IPS-15b (cell line): ENCODE data around the gene COL17A1.

Source experiments
- H3K27me3 ChIP-seq: one replicate; pipeline ENCODE4 v1.6.1; 2013; ENCODE audit warnings: low read length; ENCODE audit not compliant: control insufficient read depth, insufficient read depth
- H3K36me3 ChIP-seq: one replicate; pipeline ENCODE4 v1.6.1; 2013; ENCODE audit warnings: low read length; ENCODE audit not compliant: control insufficient read depth, insufficient read depth
- H3K4me1 ChIP-seq: one replicate; pipeline ENCODE4 v1.6.1; 2013; ENCODE audit warnings: mild to moderate bottlenecking, low read length; ENCODE audit not compliant: control insufficient read depth, insufficient read depth
- H3K4me3 ChIP-seq: one replicate; pipeline ENCODE4 v1.5.1; 2013; ENCODE audit warnings: low read depth, low read length
- H3K9ac ChIP-seq: one replicate; pipeline ENCODE4 v1.6.1; 2013; ENCODE audit warnings: low read depth, mild to moderate bottlenecking, low read length
- H3K9me3 ChIP-seq: one replicate; pipeline ENCODE4 v1.6.1; 2013; ENCODE audit warnings: mild to moderate bottlenecking, low read length; ENCODE audit not compliant: control insufficient read depth, insufficient read depth

Gene COL17A1

GRCh38 chr10:104085801-104086400 lies at the start of gene COL17A1:
COL17A1 (minus strand) TSS chr10:104085880; CDS start chr10:104080673, 5,207 bp downstream.
- no peaks in the 10 kb centered on the region for H3K9me3 ChIP-seq
- H3K9ac ChIP-seq = no peak within 1 kb of the TSS
- peaks cover 5% of the 10 kb centered on the region for H3K4me1 ChIP-seq
- no peaks in the 10 kb centered on the region for H3K36me3 ChIP-seq
- no peaks in the 10 kb centered on the region for H3K27me3 ChIP-seq
- H3K4me3 ChIP-seq = no peak within 1 kb of the TSS

- H3K9me3 ChIP-seq = no peaks in the 10 kb centered on the region
- H3K27me3 ChIP-seq = no peaks in the 10 kb centered on the region
- H3K36me3 ChIP-seq = no peaks in the 10 kb centered on the region
- no peak overlapping the region for H3K9ac ChIP-seq
- H3K4me3 ChIP-seq = no peak overlapping the region
- H3K4me1 ChIP-seq = no peaks in the 10 kb centered on the region
Observed at GRCh38 chr10:104130041-104130440, 44.4 kb upstream of the COL17A1 start.

- no peak overlapping the region for H3K9ac ChIP-seq
- no peaks in the 10 kb centered on the region for H3K27me3 ChIP-seq
- no peaks in the 10 kb centered on the region for H3K36me3 ChIP-seq
- H3K4me3 ChIP-seq = no peak overlapping the region
- H3K9me3 ChIP-seq = no peaks in the 10 kb centered on the region
- no peaks in the 10 kb centered on the region for H3K4me1 ChIP-seq
Observed at GRCh38 chr10:104128214-104128613, 42.5 kb upstream of the COL17A1 start.

- Histone ChIP-seq H3K4me1 (no peaks in the 10 kb centered on the region), H3K9ac (no peak overlapping the region), H3K36me3 (no peaks in the 10 kb centered on the region), H3K9me3 (no peaks in the 10 kb centered on the region), H3K27me3 (no peaks in the 10 kb centered on the region), H3K4me3 (no peak overlapping the region)
Observed at GRCh38 chr10:104127411-104127810, 41.7 kb upstream of the COL17A1 start.

GRCh38 chr10:104123397-104123796 lies 37.7 kb upstream of the COL17A1 start:
- H3K4me1 ChIP-seq = peaks cover 4% of the 10 kb centered on the region
- H3K4me3 ChIP-seq = no peak overlapping the region
- H3K9ac ChIP-seq = no peak overlapping the region

GRCh38 chr10:104122225-104123107 lies 36.8 kb upstream of the COL17A1 start:
- peaks cover 4% of the 10 kb centered on the region for H3K4me1 ChIP-seq
- no peaks in the 10 kb centered on the region for H3K27me3 ChIP-seq
- peak overlapping the region; percentile 93 for H3K4me3 ChIP-seq
- no peaks in the 10 kb centered on the region for H3K36me3 ChIP-seq
- no peaks in the 10 kb centered on the region for H3K9me3 ChIP-seq
- H3K9ac ChIP-seq = peak overlapping the region; percentile 89

More at GRCh38 chr10:104123397-104123796, 37.7 kb upstream of the COL17A1 start:
- Histone ChIP-seq H3K9me3 (no peaks in the 10 kb centered on the region), H3K27me3 (no peaks in the 10 kb centered on the region), H3K36me3 (no peaks in the 10 kb centered on the region)

DNA sequence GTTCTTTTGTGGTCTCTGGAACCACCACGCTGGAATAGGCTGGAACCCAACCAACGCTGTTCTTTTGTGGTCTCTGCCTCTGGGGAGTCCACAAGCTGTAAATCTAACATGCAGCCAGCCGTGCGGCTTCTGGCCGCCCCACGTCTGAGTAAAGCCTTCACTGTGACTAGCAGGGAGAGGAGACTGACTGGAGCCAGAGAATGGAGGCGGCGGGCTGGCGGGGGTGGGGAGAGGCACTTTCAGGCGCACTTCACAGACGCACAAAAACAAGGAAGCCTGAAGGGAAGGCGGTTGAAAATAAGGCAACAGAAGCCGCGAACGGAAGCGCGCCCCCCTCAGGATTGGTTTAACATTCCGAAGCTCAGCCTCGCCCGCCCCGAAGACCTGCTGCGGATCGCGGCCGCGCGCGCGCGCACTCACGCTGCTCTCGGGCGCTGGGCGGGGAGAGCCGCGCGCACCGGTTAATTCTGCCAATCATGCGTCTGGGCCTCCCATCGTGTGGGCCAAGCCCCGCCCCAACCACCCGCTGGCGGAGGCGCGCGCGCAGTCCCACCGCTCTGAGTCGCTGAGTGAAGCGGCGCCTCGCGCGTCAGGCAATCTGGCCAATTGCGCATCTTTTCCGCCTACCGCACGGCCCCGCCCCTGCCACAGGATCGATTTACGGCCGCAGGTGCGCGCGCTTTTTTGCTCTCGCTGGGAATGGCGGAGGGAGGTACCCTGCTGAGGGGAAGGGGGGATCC lies 36.0 kb upstream of the COL17A1 start, which contains the start of gene SFR1:
Gene SFR1, plus strand, starts transcription at position 687 of the 740 bp plus-strand sequence. Its CDS starts 13 bp downstream, at position 700.
- Histone ChIP-seq H3K27me3 (no peaks in the 10 kb centered on the region), H3K9ac (peak within 1 kb of the TSS; percentile 89), H3K4me1 (peaks cover 4% of the 10 kb centered on the region), H3K4me3 (peak within 1 kb of the TSS; percentile 93), H3K36me3 (no peaks in the 10 kb centered on the region), H3K9me3 (no peaks in the 10 kb centered on the region)

DNA sequence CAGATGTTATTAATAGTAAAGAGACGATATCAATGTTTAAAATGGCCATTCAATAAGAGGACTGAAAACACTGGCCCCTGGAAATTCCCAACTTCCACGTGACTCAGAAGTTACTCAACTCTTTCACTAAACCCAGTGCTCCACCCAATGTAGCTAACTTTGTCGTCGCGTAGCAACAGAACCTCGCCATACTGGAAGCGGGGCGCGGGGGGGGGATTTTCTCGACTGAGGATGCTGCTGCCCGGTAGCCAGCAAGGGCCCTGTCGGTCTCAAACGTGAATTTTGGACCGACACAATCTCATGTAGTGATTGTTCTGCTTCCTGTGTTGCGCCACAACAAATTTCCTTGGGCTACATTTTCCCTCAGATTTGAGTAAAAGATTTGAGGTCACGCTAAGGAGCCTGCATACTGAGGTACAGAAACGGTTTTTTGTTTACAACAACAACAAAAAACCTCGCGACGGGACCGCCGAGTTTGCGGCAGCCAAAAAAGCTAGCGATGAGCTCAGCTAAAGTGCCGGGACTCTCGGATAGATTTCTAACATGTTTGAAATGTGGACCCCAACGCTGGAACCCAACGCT lies 35.3 kb upstream of the COL17A1 start:
- Histone ChIP-seq H3K4me1 (peaks cover 4% of the 10 kb centered on the region), H3K9ac (peak overlapping the region; percentile 84)

GRCh38 chr10:104120512-104120902 lies 34.8 kb upstream of the COL17A1 start:
- no peaks in the 10 kb centered on the region for H3K9me3 ChIP-seq
- no peaks in the 10 kb centered on the region for H3K36me3 ChIP-seq
- H3K4me3 ChIP-seq = peak overlapping the region; percentile 73
- H3K27me3 ChIP-seq = no peaks in the 10 kb centered on the region
- H3K9ac ChIP-seq = peak overlapping the region; percentile 84
- H3K4me1 ChIP-seq = peaks cover 4% of the 10 kb centered on the region

More for the DNA sequence above, 35.3 kb upstream of the COL17A1 start:
- no peaks in the 10 kb centered on the region for H3K36me3 ChIP-seq
- H3K27me3 ChIP-seq = no peaks in the 10 kb centered on the region
- no peaks in the 10 kb centered on the region for H3K9me3 ChIP-seq
- H3K4me3 ChIP-seq = peak overlapping the region; percentile 73

DNA sequence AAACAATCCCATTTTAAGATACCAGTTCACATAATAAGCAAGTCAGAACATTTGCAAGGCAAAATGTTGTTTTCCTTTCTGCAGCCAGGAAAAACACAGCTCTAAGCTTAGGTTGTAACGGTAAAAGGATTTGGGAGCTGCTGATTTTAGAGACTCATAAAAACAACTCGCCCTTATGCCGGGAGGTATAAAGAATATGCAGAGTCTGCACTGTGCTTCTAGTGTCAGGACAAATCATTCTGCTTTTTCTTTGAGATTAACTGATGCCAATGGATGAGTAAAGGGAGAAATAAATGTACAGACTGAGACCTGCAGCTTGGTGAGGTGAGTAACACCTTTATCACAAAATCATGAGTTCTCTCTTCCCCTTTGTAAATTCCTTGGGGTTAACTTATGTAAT lies 34.3 kb upstream of the COL17A1 start:
- Histone ChIP-seq H3K9ac (no peak overlapping the region), H3K4me1 (peaks cover 4% of the 10 kb centered on the region), H3K4me3 (no peak overlapping the region), H3K9me3 (no peaks in the 10 kb centered on the region), H3K27me3 (no peaks in the 10 kb centered on the region), H3K36me3 (no peaks in the 10 kb centered on the region)

- H3K9ac ChIP-seq = no peak overlapping the region
- H3K4me3 ChIP-seq = no peak overlapping the region
Observed at GRCh38 chr10:104117839-104118323, 32.2 kb upstream of the COL17A1 start.

More at GRCh38 chr10:104117839-104118323, 32.2 kb upstream of the COL17A1 start:
- Histone ChIP-seq H3K27me3 (no peaks in the 10 kb centered on the region), H3K36me3 (no peaks in the 10 kb centered on the region), H3K9me3 (no peaks in the 10 kb centered on the region), H3K4me1 (peaks cover 4% of the 10 kb centered on the region)
